Dedifferentiated amniotic fluid mesenchymal stem cell (primary cell): ENCODE results near the gene TMEM184A.
"Not testable (repeated sequence)": the region's sequence is repeated elsewhere in the genome, so short reads cannot be mapped to it uniquely, and the experiment has no call there.

Source experiments
- DNase-seq: peaks from one replicate; pipeline ENCODE4 v3.0.0-alpha.2; 2016; ENCODE audit errors: extremely low spot score

The TMEM184A gene

DNA sequence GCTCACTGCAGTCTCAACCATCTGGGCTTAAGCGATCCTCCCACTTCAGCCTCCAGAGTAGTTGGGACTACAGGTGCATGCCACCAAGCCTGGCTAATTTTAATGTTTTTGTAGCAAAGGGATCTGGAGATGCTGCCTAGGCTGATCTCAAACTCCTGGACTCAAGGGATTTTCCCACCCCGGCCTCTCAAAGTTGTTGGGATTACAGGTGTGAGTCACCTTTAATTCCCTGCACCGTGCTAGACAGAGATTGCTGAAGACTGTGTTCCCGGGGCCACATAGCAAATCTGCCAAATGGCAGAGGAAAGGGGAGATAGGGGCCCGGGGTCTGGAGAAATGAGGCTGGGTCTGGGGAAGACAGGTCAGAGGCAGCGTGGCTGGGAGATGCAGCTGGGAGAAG is 34.5 kb upstream of the TMEM184A start:
- DNase-seq: no peak

DNA sequence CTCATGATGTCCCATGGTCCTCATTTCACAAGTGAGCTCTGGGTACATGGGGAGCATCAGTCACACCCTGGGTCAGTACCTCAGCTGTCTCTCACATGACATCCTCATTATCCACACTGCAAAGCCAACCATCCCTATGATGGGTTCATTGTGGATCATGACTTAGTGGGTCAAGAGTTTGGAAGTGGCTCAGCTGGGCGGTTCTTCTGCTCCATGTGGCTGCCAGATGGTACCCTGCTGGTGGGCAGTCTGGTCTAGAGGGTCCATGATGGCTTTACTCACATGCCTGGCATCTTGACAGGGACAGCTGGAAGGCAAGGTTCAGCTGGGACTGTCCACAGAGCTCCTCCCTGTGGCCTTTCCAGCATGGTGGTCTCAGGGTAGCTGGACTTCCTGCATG is 33.0 kb upstream of the TMEM184A start:
- DNase-seq: no peak

DNA sequence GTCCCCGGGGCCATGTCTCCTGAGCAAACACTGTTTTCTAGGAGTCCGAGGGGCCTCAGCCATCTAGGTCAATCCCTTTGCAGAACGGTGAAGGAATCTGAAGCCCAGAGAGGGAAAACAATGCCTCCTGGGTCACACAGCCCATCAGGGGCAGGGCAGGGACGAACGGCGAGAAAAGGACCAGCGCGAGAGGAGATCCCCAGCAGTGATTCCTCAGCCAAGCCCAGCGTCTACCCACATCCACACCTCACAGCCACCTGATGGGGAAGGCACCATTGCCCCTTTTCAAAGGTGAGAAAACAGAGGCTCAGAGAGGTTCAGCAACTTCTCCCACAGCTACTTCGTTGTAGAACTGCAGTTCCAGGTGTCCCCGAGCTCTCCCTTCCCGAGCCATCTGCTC is 31.7 kb upstream of the TMEM184A start:
- DNase-seq: no peak

DNA sequence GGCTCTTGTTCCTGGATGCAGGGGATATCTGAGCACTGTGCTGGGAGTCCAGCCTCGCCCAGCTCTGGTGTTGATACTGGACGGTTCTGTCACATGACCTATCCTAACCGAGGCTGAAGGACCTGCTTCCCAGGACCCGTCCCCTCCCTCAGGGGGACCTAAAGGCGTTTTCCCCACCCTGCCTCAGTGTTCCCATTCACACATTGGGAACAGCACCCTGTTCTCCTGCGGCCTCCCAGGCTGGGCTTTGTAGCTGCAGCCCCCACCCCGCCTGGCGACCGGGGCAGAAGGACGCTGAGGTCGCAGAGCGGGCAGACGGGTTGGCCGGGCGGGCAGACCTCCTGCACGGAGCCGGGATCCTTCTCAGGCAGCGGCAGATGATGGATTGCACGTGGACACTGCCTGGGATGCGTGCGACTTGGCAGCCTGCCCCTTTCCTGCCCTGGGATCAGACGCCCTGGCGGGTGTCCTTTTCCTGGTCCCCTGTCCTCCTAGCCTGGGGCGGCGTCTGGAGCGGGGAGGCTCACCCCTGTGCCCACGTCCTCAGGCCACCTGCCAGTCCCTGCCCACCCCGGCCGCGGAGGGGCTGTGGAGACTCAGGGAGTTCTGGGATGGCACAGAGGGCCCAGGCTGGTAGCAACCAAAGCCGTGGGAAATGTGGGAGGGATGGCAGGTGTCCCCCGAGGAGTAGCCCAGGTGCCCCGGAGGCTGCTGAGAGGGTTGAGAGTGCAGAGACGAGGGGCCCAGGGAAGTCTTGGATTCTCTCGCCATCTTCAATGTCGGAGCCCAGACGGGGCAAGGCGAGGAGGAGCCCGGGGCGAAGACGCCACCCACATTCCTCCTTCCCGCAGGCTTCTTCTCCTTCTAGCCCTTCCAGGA is 31.1 kb upstream of the TMEM184A start:
- DNase-seq: no peak

DNA sequence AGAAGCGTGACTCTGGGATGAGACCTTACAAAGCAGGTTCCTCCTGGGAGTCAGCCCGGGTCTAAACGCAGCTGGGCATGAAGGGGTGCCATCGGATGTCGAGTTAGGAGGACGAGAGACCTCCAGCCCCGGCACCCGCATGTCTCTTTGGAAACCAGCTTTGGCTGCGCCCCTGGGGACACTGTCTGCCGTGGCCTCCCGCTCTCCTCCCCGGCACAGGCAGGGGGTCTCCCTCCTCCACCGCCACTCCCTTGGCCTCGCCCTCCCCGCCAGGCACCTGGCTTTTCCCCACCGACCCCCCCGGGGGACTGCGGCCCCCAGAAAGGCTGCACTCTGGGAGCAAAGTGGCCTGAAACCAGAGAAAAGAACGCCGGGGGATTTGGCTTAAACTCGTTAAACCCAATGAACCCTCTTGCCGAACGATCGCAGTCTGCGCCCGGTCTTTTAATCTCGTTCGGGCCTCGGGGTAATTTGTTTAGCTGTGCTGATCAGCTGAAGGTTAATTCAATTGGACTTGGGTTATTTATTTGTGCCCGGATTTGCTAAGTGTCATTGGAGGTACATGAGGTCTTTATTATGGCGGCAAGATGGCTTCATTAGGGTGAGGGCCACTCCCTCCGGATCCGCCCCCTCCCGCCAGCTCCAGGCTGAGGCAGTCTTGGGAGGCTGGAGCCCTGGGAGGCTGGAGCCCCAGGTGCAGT is 30.3 kb upstream of the TMEM184A start:
- DNase-seq: no peak

DNA sequence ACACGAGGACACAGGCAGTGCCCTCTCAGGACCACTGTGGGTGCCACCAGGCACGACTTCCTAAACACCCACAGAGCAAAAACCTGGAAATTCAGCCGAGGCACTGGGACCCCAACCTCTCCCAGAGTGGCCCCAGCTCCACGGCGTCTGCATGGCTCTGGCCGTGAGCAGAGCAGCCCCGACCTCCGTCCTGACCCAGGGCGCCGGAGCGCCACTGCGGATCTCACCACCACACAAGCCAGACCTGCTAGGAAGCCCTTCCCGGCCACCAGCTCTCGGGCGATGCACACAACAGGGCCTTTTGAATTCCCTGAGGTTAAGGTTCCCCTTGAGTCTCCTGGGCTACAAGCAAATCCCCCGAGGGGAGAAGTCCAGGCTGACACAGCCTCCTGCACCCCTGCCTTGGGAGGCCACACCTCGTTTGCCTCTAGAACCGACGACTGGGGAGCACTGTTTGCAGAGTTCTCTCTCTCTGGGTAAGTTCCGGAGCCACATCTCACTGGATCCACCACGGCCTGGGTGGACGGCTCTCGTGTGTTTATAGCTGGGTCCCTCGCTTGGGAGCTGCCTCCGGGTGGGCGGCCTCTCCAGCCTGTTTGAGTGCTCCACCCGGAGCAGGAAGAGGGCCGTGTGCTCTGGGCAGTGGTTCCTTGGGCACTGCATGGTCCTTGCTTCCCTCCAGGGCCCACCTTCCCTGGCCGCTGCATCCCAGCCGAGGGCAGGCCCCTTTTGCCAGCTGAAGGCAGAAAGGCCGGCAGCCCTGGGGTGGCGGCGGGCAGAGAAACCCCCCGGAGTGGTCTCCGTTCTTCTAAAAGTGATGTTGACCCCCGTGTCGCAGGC is 29.4 kb upstream of the TMEM184A start:
- DNase-seq: no peak

DNA sequence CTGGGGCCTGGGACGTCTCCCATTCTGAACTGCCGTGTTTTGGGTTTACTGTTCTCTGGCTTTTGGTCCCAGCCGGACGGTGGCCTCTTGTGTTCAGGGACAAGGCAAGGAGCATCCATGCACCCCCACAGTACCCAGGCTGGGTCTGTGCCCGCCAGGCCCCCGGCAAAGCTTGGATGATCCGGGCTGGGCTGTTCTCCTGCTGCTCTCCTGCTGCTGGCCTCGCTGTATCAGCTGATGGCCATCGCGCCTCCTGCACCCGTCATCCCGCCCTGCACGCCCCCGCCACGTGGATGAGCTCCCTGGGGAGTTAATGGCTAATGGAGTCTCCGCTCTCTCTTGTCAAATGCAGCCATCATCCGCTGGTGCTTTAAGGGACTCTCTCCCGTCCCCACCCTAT is 28.7 kb upstream of the TMEM184A start:
- DNase-seq: no peak

DNA sequence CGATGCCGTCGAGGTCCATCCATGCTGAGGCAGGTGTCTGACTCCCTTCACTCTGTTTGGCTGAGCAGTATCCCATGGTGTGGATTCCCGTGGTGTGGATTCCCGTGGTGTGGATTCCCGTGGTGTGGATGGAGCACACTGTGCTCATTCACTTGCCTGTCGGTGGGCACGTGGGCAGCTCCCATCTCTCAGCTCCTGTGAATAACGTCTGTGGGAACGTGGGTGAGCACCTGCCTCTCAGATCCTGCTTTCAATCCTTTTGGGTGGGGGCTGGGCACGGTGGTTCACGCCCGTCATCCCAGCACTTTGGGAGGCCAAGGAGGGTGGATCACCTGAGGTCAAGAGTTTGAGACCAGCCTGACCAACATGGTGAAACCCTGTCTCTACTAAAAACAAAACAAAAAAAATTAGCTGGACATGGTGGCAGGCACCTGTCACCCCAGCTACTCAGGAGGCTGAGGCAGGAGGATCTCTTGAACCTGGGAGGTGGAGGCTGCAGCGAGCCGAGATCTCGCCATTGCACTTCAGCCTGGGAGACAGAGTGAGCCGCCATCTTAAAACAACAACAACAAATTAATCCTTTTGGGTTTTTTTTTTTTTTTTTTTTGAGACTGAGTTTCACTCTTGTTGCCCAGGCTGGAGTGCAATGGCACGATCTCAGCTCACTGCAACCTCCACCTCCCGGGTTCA is 27.4 kb upstream of the TMEM184A start:
- DNase-seq: not testable (repeated sequence)

DNA sequence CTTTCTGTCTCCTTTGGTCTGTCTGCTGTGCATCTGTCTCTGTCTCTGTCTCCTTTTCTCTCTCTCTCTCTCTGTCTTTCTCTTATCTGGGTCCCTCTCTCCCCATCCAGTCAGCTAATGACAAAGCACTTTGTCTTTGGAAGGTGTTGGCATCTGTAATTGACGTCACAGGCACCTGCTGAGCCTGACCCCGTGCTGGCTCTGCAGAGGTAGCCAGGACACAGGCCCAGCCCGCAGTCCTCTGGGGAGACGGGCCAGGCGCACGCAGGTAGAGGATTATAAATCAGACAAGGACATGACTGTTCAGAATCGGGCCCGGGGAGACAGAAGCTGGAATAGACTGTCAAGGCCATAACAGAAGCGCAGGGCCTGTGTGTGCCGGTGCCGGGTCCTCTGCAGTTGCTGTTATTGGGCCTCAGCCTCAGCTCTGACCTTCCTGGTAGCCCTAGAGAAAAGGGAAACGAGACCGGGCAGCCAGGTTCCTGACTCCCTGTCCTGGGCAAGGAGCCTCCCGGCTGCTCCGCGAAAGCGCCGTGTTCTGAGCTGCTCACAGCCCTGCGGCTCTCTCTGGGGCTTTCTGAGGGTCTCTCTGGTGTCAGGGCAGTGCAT is 24.5 kb upstream of the TMEM184A start:
- no peak for DNase-seq

DNA sequence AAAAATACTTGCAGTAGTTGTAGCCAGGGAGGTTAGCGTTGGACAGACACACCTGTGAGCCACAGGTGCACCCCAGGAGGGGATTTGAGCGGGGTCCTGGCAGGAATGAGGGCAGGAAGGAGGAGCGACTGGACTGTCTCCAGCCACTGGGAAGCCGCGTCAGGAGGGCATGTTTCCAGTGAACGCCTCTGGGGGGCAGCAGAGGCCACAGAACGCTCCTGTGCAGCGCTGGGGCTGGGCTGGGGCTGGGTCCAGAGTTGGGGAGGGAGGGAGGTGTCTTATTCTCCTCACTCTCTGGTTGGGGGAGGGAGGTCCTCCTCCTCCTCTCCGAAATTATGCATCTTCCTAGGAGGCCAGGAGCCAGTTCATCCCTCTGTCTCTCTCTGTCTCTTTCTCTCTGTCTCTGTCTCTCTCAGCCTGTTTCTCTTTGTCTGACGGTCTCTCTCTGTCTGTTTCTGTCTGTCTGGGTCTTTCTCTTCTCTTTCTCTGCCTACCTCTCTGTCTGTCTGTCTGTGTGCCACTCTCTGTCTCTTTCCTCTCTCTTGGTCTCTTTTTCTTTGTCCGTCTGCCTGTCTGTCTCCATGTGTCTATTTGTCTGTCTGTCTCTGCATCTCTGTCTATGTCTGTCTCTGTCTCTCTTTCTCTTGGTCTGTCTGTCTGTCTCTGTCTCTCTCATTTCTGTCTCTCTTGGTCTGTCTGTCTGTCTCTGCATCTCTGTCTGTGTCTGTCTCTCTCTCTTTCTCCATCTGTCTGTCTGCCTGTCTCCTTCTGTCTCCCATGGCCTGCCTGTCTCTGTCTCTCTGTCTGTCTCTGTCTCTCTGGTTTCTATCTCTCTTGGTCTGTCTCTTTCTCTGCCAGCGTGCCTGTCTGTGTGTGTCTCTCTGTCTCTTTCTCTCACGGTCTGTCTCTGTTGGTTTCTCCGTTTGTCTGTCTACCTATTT is 23.7 kb upstream of the TMEM184A start:
- peak; percentile 54 for DNase-seq

DNA sequence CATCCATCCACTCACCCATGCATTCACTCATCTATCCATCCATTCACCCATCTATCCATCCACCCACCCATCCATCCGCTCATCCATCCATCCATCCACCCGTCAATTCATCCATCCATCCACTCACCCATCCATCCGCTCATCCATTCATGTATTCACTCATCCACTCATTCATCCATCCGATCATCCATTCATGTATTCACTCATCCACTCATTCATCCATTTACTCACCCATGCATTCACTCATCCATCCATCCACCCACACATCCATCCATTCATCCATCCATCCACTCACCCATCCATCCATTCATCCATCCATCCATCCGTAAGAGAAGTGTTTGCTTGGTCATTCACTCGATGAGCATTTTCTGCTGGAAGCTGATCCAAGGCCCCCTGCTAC is 22.5 kb upstream of the TMEM184A start:
- no peak for DNase-seq

DNA sequence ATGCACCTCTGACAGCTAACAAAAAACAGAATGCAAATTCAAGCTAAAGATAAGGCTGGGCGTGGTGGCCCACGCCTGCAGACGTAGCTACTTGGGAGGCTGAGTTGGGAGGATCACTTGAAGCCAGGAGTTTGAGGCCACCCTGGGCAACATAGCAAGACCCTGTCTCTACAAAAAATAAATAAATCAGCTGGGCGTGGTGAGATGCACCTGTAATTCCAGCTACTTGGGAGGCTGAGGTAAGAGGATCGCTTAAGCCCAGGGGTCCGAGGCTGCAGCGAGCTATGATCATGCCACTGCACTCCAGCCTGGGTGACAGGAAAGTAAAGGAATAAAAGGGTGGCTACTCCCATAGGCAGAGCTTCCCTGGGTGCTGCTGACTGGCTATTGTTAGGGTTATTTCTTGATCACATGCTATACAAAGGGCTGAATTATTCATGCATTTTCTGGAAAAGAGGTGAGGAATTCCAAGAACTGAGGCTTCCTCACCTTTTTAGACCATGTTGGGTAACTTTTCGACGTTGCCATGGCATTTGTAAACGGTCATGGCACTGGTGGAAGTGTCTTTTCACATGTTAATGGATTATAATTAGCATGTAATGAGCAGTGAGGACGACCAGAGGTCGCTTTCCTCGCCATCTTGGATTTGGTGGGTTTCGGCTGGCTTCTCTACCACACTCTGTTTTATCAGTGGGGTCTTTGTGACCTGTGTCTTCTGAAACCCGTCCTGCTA is 20.7 kb upstream of the TMEM184A start:
- no peak for DNase-seq

DNA sequence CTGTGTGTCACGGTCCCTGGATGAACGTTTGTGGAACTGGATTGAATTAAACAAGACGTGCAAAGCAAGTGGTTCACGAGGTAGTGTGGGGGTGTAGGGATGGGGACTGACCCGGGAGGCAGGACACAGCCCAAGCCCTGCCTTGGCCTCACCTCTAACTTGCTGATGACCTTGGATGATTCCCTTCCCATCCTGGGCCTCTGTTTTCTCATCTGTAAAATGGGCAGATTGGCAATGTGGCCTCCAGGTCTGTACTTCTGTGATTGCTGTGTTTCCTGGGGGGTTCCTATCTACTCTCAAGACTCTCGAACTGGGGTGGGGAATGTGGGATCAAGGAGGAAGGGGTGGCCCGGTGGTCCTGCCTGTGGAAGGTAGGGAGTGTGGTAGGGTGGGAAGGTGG is 19.8 kb upstream of the TMEM184A start:
- no peak for DNase-seq

DNA sequence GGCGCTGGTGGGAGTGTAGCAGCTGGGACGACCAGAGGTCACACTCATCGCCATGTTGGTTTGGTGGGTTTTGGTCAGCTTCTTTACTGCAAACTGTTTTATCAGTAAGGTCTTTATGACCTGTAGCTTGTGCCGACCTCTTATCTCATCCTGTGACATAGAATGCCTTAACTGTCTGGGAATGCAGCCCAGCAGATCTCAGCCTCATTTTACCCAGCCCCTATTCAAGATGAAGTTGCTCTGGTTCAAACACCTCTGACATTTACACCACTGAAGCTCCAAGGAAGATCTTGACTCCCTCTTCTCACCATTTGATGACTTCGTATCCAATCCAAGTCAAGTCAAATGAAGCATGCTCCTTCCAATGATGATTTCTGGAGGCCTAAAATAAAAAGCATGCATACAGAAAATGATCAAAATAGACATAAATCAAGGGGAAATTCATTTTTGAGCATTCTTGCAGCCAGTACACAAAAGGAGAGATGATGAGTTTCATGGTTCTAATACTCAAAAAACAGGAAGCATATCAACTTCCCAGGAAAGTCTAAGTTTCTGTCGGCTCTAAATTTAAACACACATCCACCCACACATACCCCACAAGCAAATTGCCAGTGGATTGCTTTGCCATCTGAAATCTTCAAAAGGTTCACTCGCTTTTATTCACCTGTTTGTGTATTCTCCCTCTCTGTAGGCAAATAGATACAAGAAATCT is 16.3 kb upstream of the TMEM184A start:
- DNase-seq: no peak

DNA sequence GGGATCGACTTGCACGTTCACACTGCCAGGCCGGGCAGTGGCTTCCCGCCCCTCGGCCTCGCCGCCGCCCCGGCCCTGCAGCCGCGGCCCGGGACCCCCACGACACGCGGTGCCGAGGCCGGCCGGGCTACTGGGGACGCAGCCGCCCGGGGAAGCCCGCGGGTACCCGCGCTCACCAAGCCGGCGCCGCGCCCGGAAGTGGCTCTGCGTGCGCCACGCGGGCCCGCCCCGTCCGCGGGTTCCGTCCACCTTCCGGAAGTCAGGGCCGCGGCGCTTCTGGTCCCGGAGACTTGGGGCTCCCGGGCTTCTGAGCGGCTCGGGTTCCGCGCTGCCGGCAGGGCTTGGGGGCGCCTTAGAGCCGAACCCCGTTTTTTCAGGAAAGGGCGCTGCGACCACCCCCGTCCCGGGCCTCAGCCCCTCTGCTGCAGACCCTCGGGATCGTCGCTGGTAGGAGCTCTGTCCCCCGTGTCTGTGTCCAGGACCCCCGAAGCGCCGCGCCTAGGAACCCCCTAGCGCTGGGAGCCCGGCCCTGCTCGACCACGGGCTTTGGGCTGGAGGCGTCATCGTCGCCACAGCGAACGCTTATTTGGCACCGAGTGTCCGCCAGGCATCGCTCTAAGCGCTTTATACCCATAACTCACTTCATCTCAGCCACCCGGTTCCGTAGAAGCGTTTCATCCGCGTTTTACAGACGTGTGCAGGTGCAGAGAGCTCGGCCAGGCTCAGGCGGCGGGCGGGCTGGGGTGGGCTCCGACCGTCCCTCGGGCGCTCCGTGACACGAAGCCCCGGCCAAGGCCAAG is 14.0 kb upstream of the TMEM184A start, which contains the start of gene PSMG3:
Gene PSMG3, minus strand, starts transcription at position 200 of the 800 bp plus-strand sequence. CDS start 693 bp downstream, outside the sequence.
- DNase-seq: peak; percentile 88

DNA sequence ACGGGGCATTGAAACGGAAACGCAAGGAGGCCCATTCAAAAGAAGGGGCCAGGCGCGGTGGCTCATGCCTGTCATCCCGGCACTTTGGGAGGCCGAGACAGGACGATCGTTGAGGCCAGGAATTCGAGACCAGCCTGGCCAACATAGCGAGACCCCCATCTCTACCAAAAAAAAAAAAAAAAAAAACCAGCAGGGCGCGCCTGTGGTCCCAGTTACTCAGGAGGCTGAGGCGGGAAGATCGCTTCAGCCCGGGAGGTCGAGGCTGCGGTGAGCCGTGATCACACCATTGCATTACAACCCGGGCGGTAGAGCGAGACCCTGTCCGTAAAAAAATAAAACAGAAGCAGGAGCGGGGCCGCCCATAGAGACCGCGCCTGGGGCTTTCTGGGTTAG is 13.4 kb upstream of the TMEM184A start:
- DNase-seq: no peak

DNA sequence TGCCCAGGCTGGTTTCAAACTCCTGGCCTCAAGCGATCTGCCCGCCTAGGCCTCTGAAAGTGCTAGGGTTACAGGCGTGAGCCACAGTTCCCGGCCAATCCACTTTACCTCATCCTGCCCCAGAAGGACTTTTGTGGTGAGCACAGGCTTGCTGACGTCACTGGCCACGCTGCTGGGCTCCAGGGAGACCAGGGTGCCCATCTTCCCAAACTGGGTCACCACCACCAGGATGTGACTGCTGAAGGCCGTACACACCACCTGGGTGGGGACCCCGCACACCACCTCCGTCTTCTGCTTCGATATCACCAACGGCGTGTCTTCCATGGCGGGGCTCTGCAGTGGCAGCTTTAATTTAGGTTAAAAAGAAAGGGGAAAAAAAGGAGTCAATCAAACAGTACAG is 13.0 kb upstream of the TMEM184A start:
- no peak for DNase-seq
